Erythroblast (primary cell): ENCODE data around the gene RALGDS.
A peak's percentile ranks its signal among the peaks of the same experiment; 100 is the strongest.

Experiments
- DNase-seq, 2 experiments: peaks; one replicate each; lab custom pipeline; 2025; lab: John Stamatoyannopoulos, UW
- GATA1 ChIP-seq: IDR thresholded peaks from 2 replicates; pipeline ENCODE4 v1.6.1; 2011; ENCODE audit warnings: low read depth, mild to moderate bottlenecking, control low read depth, low read length, moderate library complexity
- POLR2A ChIP-seq: IDR thresholded peaks from 2 replicates; pipeline ENCODE4 v1.6.1; 2011; ENCODE audit warnings: mild to moderate bottlenecking, low read length

RALGDS gene

DNA sequence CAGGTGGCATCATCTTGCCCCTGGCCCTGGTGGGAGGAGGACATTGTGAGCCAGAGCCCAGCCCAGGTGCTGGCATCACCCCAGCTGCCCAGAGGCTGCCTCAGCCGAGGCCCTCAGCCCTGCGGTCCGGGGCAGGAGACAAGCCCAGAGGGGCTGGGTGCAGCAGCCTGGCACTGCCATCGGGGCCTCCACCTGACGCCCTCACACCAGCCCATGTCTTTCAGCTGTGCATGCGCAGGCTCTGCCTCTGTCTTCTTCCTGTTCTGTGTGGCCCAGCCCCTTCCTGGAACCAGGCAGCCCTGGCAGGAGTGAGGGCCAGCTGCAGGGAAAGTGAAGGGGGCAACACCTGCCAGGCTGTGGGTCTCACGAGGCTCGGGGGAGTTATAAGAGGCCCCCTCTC is 64.0 kb downstream of the RALGDS start:
- no peak for DNase-seq
- TF ChIP-seq POLR2A (no peak), GATA1 (no peak)

DNA sequence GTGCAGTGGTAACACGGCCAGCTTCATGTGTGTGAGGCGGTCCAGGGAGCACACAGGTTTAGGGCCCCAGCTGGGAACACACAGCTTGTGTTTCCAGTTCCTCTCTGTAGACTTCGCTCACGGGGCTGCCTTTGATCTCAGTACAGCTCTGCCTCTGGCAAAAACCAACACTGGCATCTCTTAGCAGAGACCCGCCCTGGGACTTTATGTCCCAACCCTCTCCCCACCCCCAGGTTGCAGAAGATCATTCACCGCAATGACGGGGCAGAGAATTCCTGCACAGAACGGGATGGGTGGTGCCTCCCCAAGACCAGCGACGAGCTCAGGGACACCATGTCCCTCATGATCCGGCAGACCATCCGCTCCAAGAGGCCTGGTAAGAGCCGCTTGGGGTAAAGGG is 64.5 kb downstream of the RALGDS start:
- no peak for TF ChIP-seq GATA1
- no peak for TF ChIP-seq POLR2A
- DNase-seq, result no peak

DNA sequence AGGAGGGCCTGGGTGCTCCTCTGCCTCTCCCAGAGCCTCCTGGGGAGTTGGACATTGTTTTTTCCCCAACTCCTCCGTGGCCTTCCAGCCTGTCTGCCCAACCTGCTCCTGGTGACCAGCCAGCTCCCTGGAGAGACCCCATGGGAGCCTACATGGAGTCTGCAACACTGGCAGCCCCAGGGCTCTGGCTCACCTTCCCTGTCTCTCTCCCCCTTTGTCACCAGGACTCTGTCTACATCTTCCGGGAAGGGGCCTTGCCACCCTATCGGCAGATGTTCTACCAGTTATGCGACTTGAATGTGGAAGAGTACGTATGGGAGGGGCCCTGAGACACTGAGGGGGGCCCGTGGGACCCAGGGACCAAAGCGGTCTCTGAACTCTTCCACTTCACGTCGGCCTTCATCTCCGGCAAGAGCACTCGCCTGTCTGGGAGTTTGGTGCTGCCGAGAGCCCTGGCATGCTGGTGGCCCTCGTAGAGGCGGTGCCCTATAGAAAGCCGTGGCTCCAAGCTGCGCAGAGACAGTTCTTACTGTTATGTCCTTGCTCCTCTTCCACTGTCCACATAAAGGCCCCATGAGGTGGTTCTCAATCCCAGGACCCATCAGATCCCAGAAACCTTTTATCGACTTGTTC is 65.1 kb downstream of the RALGDS start:
- no peak for DNase-seq
- TF ChIP-seq GATA1 (no peak), POLR2A (no peak)

DNA sequence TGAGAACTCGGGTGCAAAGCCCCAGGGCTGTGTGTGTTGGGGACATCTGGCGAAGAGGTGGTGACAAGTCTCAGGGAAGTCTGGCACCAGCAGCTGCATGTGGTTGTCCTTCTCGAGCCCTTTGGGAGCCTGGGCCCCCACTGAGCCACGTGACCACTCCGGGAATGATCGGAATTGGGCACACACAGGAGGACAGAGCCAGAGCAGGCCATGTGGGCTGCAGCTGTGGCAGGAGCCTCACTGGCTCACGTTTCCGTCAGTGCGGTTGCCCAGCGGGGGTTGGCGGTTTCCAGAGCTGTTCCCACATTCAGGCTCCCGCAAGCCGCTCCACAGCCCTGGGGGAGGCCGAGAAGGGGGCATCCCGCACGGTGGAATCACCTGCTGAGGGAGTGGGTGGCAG is 66.1 kb downstream of the RALGDS start:
- TF ChIP-seq GATA1 (no peak), POLR2A (no peak)
- no peak for DNase-seq

DNA sequence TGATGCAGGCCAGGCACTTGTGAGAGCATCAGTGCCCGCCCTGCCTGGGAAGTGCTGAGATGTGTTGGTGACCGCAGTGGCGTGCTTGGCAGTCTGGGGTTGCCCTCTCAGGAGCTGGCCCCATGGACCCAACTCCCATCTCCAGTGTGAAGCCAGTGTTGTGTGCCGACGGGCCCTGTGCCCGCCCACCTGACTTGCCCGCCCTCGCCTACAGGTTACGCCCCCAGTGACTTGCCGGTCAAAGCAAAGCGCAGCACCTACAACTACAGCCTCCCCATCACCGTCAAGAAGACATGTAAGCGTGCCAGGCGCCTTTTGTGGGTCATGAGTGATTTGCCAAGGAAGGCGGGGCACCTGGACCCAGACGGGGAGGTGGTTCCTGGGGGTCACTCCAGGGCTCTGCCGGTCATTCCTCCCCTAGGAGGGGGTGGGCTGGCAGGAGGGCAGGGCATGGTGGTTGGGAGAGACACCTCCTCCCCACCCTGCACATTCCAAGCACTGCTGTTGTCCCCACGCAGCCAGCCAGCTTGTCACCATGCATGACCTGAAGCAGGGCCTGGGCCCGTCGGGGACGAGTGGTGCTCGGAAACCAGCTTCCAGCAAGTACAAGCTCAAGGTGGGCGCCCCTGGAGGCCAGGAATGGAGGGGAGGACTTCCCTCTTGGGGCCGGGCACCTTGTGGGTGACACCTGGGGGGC is 66.7 kb downstream of the RALGDS start:
- no peak for TF ChIP-seq GATA1
- TF ChIP-seq POLR2A, result no peak
- DNase-seq, result no peak

DNA sequence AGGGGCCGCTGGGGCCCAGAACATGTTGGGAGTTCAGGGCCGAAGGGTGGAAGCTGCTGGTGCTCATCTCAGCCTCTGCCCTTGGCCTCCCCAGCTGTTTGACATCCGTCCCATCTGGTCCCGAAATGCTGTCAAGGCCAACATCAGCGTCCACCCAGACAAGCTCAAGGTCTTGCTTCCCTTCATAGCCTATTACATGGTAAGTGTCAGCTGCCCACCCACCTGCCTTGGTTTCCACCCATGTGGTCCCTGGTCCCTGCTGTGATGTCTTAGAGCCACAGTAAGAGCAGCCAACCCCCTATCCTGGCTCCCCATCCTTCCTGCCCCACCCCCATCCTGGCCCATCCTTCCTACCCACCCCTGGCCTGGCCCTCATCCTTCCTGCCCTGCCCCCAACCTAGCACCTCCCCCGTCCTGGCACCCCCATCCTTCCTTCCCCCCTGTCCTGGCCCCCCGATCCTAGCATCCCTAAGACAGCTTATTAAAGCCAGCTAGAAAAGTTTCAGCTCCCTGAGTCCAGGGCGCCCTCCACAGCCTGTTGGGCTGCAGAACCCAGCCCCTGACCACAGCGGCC is 69.0 kb downstream of the RALGDS start:
- TF ChIP-seq GATA1, result no peak
- TF ChIP-seq POLR2A, result no peak
- DNase-seq, result no peak

DNA sequence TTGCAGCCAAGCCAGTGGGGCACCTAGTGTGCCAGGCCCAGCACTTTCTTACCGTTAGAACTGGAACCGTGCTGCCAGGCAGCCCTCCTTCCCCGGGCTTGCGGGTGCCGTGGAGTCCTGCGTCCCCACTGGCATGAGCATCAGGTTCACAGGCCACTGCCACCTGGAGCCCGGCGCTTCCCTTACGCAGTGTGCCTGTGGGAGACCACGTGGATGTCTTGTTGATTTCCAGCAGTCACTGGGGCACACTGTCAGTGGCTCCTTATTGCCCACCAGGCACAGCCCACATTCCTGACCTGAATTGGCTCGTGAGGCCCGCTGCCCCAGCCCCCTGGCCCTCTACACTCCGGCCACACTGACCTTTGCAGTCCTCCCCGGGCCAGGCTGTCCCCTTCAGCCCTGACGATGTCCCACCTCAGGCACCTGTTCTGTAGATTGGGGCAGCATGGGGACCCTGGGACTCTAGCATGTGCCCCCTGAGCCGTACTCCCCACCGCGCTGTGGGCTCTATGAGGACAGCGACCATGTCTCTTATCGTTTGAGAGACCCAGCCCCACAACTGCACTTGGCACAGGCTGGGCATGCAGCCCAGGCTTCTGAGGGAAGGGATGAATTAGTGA is 69.6 kb downstream of the RALGDS start:
- no peak for DNase-seq
- TF ChIP-seq POLR2A, result no peak
- TF ChIP-seq GATA1, result no peak

DNA sequence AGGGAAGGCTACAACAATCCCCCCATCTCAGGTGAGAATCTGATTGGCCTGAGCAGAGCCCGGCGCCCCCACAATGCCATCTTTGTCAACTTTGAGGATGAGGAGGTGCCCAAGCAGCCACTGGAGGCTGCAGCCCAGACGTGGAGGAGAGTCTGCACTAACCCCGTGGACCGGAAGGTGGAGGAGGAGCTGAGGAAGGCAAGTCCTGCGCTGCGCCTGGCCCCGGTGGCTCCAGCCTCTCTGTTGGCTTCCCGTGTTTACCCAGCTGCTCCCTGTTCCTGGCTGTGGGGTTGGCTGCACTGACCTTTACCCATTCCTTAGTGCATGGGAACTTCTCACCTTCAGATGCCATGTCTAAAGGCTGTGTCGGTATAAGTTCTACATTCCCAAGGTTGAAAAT is 70.3 kb downstream of the RALGDS start:
- no peak for TF ChIP-seq POLR2A
- DNase-seq, result no peak

DNA sequence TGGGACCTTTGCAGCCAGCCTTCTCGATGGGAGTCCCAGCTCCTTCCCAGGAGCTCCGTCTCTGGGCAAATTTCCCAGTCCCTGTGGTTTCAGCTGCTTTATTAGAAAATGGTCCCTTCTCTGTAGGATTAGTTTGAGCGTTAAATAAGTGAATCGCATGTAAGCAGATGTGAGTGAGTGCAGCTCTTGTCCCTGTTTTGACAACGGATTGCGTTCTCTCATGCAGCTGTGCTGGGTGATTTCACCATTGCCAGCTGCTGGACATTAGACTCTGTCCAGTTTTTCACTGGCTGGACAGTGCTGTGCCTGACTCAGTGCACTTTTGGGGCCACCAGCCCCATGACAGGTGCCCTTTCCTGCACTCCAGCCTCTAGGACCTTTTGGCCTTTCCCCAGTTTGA is 70.9 kb downstream of the RALGDS start:
- no peak for DNase-seq
- no peak for TF ChIP-seq POLR2A
- no peak for TF ChIP-seq GATA1

DNA sequence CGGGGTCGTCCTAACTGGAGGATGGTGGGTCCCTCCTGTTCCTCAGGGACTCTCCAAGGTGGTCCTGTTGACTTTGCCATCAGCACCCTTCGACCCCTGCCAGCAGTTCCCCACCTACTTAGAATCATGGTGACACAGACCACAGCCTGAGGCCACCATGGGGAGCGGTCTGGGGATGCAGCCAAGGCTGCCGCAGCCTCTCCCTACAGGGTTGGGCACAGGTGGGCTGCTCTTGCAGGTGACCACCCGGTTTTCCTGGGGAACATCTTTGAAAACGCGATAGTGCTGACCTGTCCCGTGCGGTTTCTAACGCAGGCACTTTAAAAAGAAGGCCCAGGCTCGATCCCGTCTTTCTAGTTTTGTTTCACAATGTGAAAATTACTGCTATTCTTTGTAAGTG is 72.0 kb downstream of the RALGDS start:
- TF ChIP-seq POLR2A (no peak), GATA1 (no peak)
- DNase-seq, result no peak

DNA sequence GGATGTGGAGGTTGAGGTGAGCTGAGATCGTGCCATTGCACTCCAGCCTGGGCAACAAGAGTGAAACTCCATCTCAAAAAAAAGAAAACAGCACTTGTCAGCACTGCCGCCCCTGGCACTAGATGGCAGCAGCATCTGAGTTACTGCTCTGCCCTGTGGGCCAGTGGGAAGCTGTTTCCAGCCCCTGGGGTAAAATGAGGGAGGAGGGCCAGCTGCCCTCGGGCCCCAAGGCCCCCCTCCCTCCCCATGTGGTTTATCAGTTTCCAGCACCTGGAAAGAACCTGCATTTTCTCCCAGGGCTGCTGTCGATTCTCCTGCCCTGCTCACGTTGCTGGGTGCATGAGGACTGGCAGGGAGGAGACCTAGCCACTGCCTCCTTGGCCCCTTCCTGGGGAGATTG is 72.4 kb downstream of the RALGDS start:
- DNase-seq, result peak; percentile 51 to 64
- TF ChIP-seq POLR2A (no peak), GATA1 (no peak)
